Measurements from ENCODE around the gene CPB1.

Gene CPB1

DNA sequence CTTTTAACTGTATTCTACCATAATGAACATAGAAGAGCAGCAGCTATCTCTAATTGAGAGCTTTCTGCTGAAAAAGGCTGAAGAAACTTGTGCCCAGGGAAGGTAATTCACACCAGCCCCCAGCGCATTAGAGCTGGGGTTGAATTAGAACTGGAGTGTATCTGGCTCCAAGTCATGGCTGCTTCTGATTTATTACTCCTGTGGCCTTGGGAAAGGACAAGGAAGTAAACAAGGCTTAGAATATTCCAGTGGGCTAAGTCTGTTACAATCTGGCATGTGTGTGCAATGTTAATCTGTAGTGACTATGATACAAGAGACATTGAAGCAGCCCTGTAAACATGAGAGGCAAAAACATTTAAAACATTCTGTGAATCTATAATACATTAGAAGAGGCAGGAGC, 55.6 kb downstream of the CPB1 start:
- DNase-seq (ENCODE audit: low read depth) = no peak

- no peak for DNase-seq (ENCODE audit: low read depth)
Measured at GRCh38 chr3:148884261-148884660, 56.6 kb downstream of the CPB1 start.

- DNase-seq (ENCODE audit: low read depth) = no peak
Measured at GRCh38 chr3:148889828-148890227, 62.2 kb downstream of the CPB1 start.

- DNase-seq (ENCODE audit: low read depth) = no peak
Measured at GRCh38 chr3:148896062-148896461, 68.5 kb downstream of the CPB1 start.

- DNase-seq (ENCODE audit: low read depth) = no peak
Measured at GRCh38 chr3:148901987-148902791, 74.6 kb downstream of the CPB1 start.

DNA sequence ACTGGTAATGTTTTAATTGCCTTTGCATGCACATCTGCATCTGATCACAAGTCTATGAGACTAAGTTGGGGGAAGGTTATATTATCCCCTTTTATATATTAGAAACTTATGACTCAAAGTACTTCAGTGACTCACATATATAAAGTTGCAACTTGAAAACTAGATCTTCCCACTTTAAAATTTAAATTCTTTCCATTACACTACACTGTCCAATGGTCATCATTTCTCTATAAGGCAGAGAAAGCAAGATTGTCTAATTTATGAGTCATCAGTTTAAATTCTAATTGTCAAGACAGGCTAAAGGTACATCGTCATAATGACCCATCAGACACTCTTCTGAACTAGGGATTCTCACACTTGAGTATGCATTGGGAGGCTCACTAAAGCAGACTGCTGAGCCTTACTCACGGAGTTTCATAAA, 75.4 kb downstream of the CPB1 start:
- DNase-seq (ENCODE audit: low read depth) = no peak

- DNase-seq (ENCODE audit: low read depth) = no peak
Measured at GRCh38 chr3:148903941-148904340, 76.3 kb downstream of the CPB1 start.

GRCh38 chr3:148906667-148907066, 79.1 kb downstream of the CPB1 start:
- no peak for DNase-seq (ENCODE audit: low read depth)
